ENCODE data around the gene HPSE2. TPM values are rescaled to one million over a fixed set of nuclear protein-coding genes. Genes with fewer than 3 reads are reported as not detected.

Gene HPSE2
- total and polyA plus RNA-seq, 7 donors: under 0.01 to 11.8 (median 4.8) TPM

DNA sequence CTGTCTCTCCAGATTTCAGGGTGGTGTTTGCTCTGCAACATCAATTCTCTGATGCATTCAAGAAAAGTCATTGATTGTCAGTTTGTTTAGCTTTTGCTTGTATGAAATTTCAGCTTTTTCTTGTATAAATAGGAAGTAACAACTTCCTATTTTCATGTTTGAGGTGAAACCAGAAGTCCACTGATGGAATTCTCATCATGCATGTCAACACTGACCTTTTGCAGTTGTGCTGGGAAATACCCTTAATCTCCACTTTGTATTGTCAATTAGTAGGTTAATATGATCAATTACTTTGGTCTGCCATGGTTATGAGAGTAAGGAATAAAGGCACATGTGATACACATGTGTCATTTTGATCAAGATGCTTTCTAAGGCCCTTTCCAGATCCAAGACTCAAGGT is 580.2 kb downstream of the HPSE2 start:
- H3K27me3 ChIP-seq: no peaks in the 10 kb centered on the region
- H3K36me3 ChIP-seq: no peaks in the 10 kb centered on the region
- DNase-seq: no peak
- no peaks in the 10 kb centered on the region for H3K4me1 ChIP-seq
- intact Hi-C loops (cut with DNase I): no loop called here
- H3K9me3 ChIP-seq: no peaks in the 10 kb centered on the region
- H3K27ac ChIP-seq: no peak overlapping the region
- no peak for TF ChIP-seq POLR2A (IDR thresholded peaks at IDR 0.05)
- TF ChIP-seq POLR2AphosphoS5 (IDR thresholded peaks at IDR 0.05): no peak
- TF ChIP-seq EP300 (IDR thresholded peaks at IDR 0.05): no peak
- TF ChIP-seq, protein P1, sequence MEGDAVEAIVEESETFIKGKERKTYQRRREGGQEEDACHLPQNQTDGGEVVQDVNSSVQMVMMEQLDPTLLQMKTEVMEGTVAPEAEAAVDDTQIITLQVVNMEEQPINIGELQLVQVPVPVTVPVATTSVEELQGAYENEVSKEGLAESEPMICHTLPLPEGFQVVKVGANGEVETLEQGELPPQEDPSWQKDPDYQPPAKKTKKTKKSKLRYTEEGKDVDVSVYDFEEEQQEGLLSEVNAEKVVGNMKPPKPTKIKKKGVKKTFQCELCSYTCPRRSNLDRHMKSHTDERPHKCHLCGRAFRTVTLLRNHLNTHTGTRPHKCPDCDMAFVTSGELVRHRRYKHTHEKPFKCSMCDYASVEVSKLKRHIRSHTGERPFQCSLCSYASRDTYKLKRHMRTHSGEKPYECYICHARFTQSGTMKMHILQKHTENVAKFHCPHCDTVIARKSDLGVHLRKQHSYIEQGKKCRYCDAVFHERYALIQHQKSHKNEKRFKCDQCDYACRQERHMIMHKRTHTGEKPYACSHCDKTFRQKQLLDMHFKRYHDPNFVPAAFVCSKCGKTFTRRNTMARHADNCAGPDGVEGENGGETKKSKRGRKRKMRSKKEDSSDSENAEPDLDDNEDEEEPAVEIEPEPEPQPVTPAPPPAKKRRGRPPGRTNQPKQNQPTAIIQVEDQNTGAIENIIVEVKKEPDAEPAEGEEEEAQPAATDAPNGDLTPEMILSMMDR (IDR thresholded peaks at IDR 0.05): no peak
- no peak overlapping the region for H3K4me3 ChIP-seq

DNA sequence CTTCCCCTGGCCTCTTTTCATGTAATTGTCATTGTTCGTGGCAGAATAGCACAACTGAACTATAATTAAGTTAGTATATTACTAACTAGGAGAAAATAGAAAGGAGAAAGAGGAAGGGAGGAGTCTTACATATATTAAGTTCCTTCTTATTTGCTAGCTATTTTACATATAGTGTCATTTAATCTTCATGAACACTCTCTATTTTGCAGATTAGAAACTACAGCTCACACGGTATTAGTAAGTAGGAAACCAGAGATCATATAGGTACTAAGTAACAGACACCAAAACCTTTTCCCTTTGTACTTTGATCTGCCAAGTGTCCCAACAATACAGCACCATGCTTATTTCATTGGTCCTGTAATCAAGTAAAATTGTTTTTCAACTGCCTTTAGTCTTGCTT is 586.5 kb downstream of the HPSE2 start:
- no peak overlapping the region for H3K4me3 ChIP-seq
- TF ChIP-seq POLR2AphosphoS5 (IDR thresholded peaks at IDR 0.05) (no peak), EP300 (IDR thresholded peaks at IDR 0.05) (no peak), POLR2A (IDR thresholded peaks at IDR 0.05) (no peak)
- TF ChIP-seq, protein P1 (IDR thresholded peaks at IDR 0.05): no peak
- H3K27ac ChIP-seq: no peak overlapping the region
- DNase-seq: no peak
- 52 to 65% methylated on average over 2 of the region's 2 CpGs for WGBS, 2 donors
- H3K4me1 ChIP-seq: no peaks in the 10 kb centered on the region
- no peaks in the 10 kb centered on the region for H3K36me3 ChIP-seq
- no peaks in the 10 kb centered on the region for H3K9me3 ChIP-seq
- no peaks in the 10 kb centered on the region for H3K27me3 ChIP-seq
- intact Hi-C loops (cut with DNase I): no loop called here

DNA sequence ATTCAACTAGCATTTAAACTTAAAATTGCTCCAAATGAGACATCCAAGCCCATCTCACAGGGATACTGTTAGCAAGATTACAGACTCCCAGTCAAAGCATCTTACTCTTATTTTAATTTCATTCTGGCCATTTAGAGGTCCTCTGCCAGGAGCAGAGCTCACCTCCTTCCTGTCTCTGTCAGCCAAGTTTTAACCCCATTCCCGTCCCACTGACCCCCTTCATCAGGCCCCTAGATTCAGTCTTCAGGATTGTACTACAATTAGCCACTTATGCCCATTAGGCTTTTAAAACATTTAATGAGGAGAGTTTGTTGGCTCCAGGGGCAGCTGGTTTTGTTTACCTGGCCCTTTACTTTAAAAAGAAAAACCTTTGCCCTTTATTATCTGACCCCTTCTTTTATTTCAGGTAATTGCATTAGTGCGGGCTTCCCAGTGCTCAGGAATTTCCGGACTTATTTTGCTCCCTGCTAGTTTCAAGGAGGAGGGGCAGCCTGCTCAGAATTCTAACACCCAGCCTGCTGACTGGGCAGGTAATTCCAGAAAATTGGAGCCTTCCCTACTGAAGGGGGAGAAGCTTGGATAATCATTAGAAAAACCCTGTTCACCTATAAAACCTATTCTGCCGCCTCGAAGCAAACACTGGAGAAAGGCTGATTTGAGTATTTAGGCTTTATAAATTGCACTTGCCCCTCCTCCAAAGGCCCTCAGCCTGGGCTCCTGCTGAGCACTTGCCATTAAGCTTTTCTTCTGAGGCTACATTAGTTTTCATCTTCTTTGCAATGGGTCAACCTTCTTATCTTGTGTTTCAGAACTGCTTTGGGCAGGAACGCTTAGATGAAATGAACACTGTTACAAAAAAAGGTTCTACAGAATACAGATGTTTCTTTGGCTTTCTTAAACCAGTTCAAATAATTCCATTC is 588.4 kb downstream of the HPSE2 start:
- TF ChIP-seq POLR2A (IDR thresholded peaks at IDR 0.05) (no peak), EP300 (IDR thresholded peaks at IDR 0.05) (no peak), POLR2AphosphoS5 (IDR thresholded peaks at IDR 0.05) (no peak)
- TF ChIP-seq, protein P1 (IDR thresholded peaks at IDR 0.05): no peak

DNA sequence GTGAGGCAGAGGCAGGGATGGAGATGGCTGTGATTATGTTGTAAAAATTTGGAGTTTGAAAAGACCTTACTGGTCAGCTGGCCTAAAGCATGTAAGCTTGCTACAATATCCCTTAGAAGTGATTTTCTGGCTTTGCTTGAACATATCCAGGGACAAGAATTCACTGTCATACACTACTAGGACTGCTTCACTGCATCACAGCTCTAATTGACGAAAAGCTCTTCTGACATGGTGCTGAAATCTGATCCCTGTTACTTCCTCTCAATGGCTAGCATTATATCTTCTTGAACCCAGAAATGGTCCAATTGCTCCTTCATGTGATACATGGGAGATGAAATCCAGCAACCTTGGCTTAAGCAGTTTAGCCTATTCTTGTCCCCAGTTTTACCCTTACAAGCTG is 591.2 kb downstream of the HPSE2 start:
- H3K27ac ChIP-seq: no peak overlapping the region
- no peaks in the 10 kb centered on the region for H3K36me3 ChIP-seq
- TF ChIP-seq, protein P1 (IDR thresholded peaks at IDR 0.05): no peak
- TF ChIP-seq EP300 (IDR thresholded peaks at IDR 0.05): no peak
- no peak for TF ChIP-seq POLR2A (IDR thresholded peaks at IDR 0.05)
- TF ChIP-seq POLR2AphosphoS5 (IDR thresholded peaks at IDR 0.05): no peak
- DNase-seq: no peak
- no peaks in the 10 kb centered on the region for H3K27me3 ChIP-seq
- WGBS, 2 donors: 84 to 88% methylated on average over 1 of the region's 1 CpG
- intact Hi-C loops (cut with DNase I): no loop called here
- no peaks in the 10 kb centered on the region for H3K9me3 ChIP-seq
- H3K4me1 ChIP-seq: no peaks in the 10 kb centered on the region
- H3K4me3 ChIP-seq: no peak overlapping the region

More for the DNA sequence above, 588.4 kb downstream of the HPSE2 start:
- intact Hi-C loops (cut with DNase I): no loop called here
- Histone ChIP-seq H3K4me3 (no peak overlapping the region), H3K36me3 (no peaks in the 10 kb centered on the region), H3K27me3 (no peaks in the 10 kb centered on the region), H3K9me3 (no peaks in the 10 kb centered on the region), H3K27ac (no peak overlapping the region), H3K4me1 (no peaks in the 10 kb centered on the region)
- 39% methylated on average over 6 of the region's 6 CpGs for WGBS, 2 donors
- DNase-seq: no peak

Data from sigmoid colon (tissue), 7 donors.